Measurements from ENCODE around the gene ZNF84.

- TF ChIP-seq CTCF (conservative IDR thresholded peaks at IDR 0.05; ENCODE audit: low read length) (no peak), EZH2phosphoT487 (IDR thresholded peaks at IDR 0.05; ENCODE audit: borderline replicate concordance, low read depth, low read length) (no peak)
Measured at GRCh38 chr12:133061954-133062353, 24.6 kb downstream of the ZNF84 start.

All from OCI-LY7 (cell line).